AG04450 (cell line): ENCODE data around the gene ARHGAP19. TPM values are rescaled to one million over a fixed set of nuclear protein-coding genes. Genes with fewer than 3 reads are reported as not detected.

ENCODE experiments used
- CTCF ChIA-PET: fragments of 300-600, 350-600 bp; formaldehyde crosslinking; extraction: SDS; loops from one replicate; lab custom pipeline; 2022; ENCODE audit warnings: antibody characterized with exemption, inconsistent platforms; lab: Charles Lee
- POLR2A ChIA-PET: fragments of 350-600 bp; formaldehyde crosslinking; extraction: SDS; loops from one replicate; lab custom pipeline; 2021; ENCODE audit warnings: antibody characterized with exemption, inconsistent platforms; lab: Yijun Ruan, JAX
- DNase-seq: peaks from one replicate; pipeline ENCODE4 v3.0.0-alpha.2; 2011; ENCODE audit warnings: low read depth, low spot score
- H3K27ac ChIP-seq: one replicate; pipeline ENCODE4 v1.5.1; 2012; ENCODE audit warnings: low read depth, low read length, control low read depth
- H3K27me3 ChIP-seq: one replicate; pipeline ENCODE4 v1.6.0; 2012; ENCODE audit warnings: low read length; ENCODE audit not compliant: control insufficient read depth, insufficient read depth
- H3K4me3 ChIP-seq: 2 replicates; pipeline ENCODE4 v1.5.1; 2011; ENCODE audit warnings: mild to moderate bottlenecking, low read depth, low read length, control low read depth
- H3K9me3 ChIP-seq: 2 replicates; pipeline ENCODE4 v1.5.1; 2012; ENCODE audit warnings: low read length; ENCODE audit not compliant: control insufficient read depth, insufficient read depth
- CTCF ChIP-seq: IDR thresholded peaks from 2 replicates; pipeline ENCODE4 v1.5.1; 2011; ENCODE audit warnings: low read depth, low read length, control low read depth, inconsistent platforms
- polyA plus RNA-seq: library from polyadenylated mRNA; depleted of rRNA; stranded (reverse); fragments of >200 nt; gene quantifications from 2 replicates; pipeline ENCODE4 v1.2.3, GENCODE V29; 2011

The ARHGAP19 gene
- polyA plus RNA-seq, 1 experiment = 8.6 TPM

DNA sequence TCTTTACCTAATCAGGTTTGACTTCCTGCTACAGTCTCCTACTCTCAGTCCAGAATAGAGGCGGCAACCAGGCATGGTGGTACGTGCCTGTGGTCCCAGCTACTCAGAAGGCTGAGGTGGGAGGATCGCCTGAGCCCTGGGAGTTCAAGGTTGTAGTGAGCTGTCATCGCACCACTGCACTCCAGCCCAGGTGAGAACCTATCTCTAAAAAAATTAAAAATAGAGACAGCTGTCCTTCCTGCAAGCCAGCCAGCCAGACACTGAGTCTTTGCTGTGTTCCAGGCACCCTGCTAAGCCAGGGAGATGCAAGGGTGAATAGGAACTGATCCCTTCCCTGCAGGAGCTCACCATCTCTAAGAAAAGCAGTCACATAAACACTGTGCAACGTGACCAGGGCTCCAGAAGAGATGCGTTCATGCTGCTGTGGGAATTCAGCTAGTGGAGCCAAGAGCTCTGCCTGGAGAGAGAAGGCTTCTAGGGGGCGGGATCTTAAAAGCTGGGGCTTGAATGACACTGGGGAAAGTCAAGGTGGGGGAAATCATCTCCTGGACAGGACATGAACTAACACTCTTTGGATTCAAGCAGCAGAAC lies 84.6 kb downstream of the ARHGAP19 start:
- H3K27me3 ChIP-seq = peaks cover 14% of the 10 kb centered on the region
- no peaks in the 10 kb centered on the region for H3K9me3 ChIP-seq
- no peak for TF ChIP-seq CTCF
- ChIA-PET POLR2A (no interaction called here), CTCF (interaction anchor here (0.6 to 7.3 kb wide), 6 partner anchors 10 to 332 kb away, joined by 3 to 327 read pairs (median 62); no protein-coding TSS in a partner anchor)
- no peak overlapping the region for H3K27ac ChIP-seq
- H3K4me3 ChIP-seq = no peak overlapping the region
- no peak for DNase-seq

GRCh38 chr10:97207131-97207530 lies 85.3 kb downstream of the ARHGAP19 start:
- Histone ChIP-seq H3K27ac (no peak overlapping the region), H3K4me3 (no peak overlapping the region), H3K9me3 (no peaks in the 10 kb centered on the region), H3K27me3 (peaks cover 17% of the 10 kb centered on the region)
- POLR2A ChIA-PET = no interaction called here
- CTCF ChIA-PET = interaction anchor here (0.6 to 7.3 kb wide), 5 partner anchors 10 to 195 kb away, joined by 3 to 327 read pairs (median 3); no protein-coding TSS in a partner anchor
- no peak for DNase-seq
- no peak for TF ChIP-seq CTCF

- Histone ChIP-seq H3K4me3 (no peak overlapping the region), H3K27ac (no peak overlapping the region), H3K9me3 (no peaks in the 10 kb centered on the region), H3K27me3 (peaks cover 20% of the 10 kb centered on the region)
- no peak for TF ChIP-seq CTCF
- DNase-seq = no peak
- POLR2A ChIA-PET = no interaction called here
- CTCF ChIA-PET = interaction anchor here (2.4 to 3.9 kb wide), 2 partner anchors 9 to 132 kb away, joined by 11 to 27 read pairs; no protein-coding TSS in a partner anchor
Observed at GRCh38 chr10:97204826-97205679, 87.4 kb downstream of the ARHGAP19 start.

- DNase-seq = no peak
- H3K4me3 ChIP-seq = no peak overlapping the region
- H3K27me3 ChIP-seq = peaks cover 19% of the 10 kb centered on the region
- no peaks in the 10 kb centered on the region for H3K9me3 ChIP-seq
- H3K27ac ChIP-seq = no peak overlapping the region
- POLR2A ChIA-PET = no interaction called here
- no peak for TF ChIP-seq CTCF
- CTCF ChIA-PET = interaction anchor here (1.2 to 3.9 kb wide), 2 partner anchors 9 to 130 kb away, joined by 3 to 27 read pairs; no protein-coding TSS in a partner anchor
Observed at GRCh38 chr10:97203220-97203619, 89.2 kb downstream of the ARHGAP19 start.
